Measurements from ENCODE around the gene SLC36A3.

SLC36A3 gene

DNA sequence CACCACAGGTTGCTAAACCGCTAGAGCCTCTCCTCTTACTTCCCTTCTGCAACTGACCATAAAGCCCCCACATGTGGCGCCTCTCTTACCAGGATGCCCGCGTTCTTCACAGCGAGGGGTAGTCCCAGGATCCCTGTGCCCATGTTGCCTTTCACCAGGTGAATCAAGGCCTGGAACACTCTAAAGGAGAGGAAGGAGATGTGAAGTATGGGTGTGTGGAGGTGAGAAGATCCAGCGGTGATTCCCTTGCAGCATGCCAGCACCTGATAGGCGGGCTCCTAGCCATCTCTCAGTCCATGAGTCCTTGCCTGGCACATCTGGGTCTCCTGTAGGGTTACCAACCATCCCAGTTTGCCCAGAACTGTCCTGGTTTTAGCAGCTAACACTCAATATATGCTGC lies 40.5 kb upstream of the SLC36A3 start:
- no peaks in the 10 kb centered on the region for H4K20me1 ChIP-seq (ENCODE audit: insufficient read depth, low read length)
- no peak overlapping the region for H3K4me3 ChIP-seq (ENCODE audit: low read depth, low read length, poor library complexity, severe bottlenecking)
- H3K9ac ChIP-seq (ENCODE audit: low read length): no peak overlapping the region
- no peaks in the 10 kb centered on the region for H3K36me3 ChIP-seq (ENCODE audit: insufficient read depth, low read length)
- no peaks in the 10 kb centered on the region for H3F3A ChIP-seq (ENCODE audit: insufficient read depth, low read length)
- H3K9me2 ChIP-seq (ENCODE audit: low read depth, low read length): no peaks in the 10 kb centered on the region
- no peak overlapping the region for H2AFZ ChIP-seq (ENCODE audit: low read length)
- TF ChIP-seq, protein P1, sequence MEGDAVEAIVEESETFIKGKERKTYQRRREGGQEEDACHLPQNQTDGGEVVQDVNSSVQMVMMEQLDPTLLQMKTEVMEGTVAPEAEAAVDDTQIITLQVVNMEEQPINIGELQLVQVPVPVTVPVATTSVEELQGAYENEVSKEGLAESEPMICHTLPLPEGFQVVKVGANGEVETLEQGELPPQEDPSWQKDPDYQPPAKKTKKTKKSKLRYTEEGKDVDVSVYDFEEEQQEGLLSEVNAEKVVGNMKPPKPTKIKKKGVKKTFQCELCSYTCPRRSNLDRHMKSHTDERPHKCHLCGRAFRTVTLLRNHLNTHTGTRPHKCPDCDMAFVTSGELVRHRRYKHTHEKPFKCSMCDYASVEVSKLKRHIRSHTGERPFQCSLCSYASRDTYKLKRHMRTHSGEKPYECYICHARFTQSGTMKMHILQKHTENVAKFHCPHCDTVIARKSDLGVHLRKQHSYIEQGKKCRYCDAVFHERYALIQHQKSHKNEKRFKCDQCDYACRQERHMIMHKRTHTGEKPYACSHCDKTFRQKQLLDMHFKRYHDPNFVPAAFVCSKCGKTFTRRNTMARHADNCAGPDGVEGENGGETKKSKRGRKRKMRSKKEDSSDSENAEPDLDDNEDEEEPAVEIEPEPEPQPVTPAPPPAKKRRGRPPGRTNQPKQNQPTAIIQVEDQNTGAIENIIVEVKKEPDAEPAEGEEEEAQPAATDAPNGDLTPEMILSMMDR (IDR thresholded peaks at IDR 0.05; ENCODE audit: low read length): no peak
- no peak for TF ChIP-seq EZH2 (IDR thresholded peaks at IDR 0.05; ENCODE audit: borderline replicate concordance, low read length)
- H3K27ac ChIP-seq (ENCODE audit: low read depth, low read length, poor library complexity, severe bottlenecking): no peak overlapping the region
- peaks cover 17% of the 10 kb centered on the region; the same call in 1 of the 2 replicates for H3K27me3 ChIP-seq (ENCODE audit: insufficient read depth, low read length)
- no peaks in the 10 kb centered on the region for H3K4me1 ChIP-seq (ENCODE audit: insufficient read depth, low read length, severe bottlenecking)
- H3K9me3 ChIP-seq (ENCODE audit: low read length): no peaks in the 10 kb centered on the region
- no peak overlapping the region for H3K4me2 ChIP-seq (ENCODE audit: low read length)
- H3K79me2 ChIP-seq (ENCODE audit: insufficient read depth, low read length): no peaks in the 10 kb centered on the region

DNA sequence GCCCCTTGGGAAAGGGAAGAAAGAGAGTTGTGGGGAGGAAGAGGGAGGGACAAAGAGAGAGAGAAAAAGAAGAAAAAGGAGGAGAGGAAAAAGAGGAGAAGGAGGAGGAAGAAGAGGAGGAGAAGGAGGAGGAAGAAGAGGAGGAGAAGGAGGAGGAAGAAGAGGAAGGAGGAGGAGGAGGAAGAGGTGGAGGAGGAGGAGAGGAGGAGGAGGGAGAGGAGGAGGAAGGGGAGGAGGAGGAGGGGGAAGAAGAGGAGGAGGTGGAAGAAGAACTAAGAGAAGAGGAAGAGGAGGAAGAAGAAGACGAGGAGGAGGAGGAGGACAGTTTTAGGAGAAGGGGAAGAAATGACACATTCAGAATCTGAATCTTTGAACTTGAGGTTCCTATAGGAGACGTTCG lies 36.4 kb upstream of the SLC36A3 start:
- Histone ChIP-seq H3K4me3 (ENCODE audit: low read depth, low read length, poor library complexity, severe bottlenecking) (no peak overlapping the region), H2AFZ (ENCODE audit: low read length) (no peak overlapping the region), H3K27me3 (ENCODE audit: insufficient read depth, low read length) (peaks cover 17% of the 10 kb centered on the region; the same call in 1 of the 2 replicates), H3K4me2 (ENCODE audit: low read length) (no peak overlapping the region), H3K4me1 (ENCODE audit: insufficient read depth, low read length, severe bottlenecking) (no peaks in the 10 kb centered on the region), H3K9ac (ENCODE audit: low read length) (no peak overlapping the region), H4K20me1 (ENCODE audit: insufficient read depth, low read length) (no peaks in the 10 kb centered on the region), H3F3A (ENCODE audit: insufficient read depth, low read length) (no peaks in the 10 kb centered on the region), H3K27ac (ENCODE audit: low read depth, low read length, poor library complexity, severe bottlenecking) (no peak overlapping the region), H3K36me3 (ENCODE audit: insufficient read depth, low read length) (no peaks in the 10 kb centered on the region), H3K79me2 (ENCODE audit: insufficient read depth, low read length) (no peaks in the 10 kb centered on the region), H3K9me3 (ENCODE audit: low read length) (no peaks in the 10 kb centered on the region), H3K9me2 (ENCODE audit: low read depth, low read length) (no peaks in the 10 kb centered on the region)
- no peak for TF ChIP-seq EZH2 (IDR thresholded peaks at IDR 0.05; ENCODE audit: borderline replicate concordance, low read length)
- TF ChIP-seq, protein P1 (IDR thresholded peaks at IDR 0.05; ENCODE audit: low read length): no peak

DNA sequence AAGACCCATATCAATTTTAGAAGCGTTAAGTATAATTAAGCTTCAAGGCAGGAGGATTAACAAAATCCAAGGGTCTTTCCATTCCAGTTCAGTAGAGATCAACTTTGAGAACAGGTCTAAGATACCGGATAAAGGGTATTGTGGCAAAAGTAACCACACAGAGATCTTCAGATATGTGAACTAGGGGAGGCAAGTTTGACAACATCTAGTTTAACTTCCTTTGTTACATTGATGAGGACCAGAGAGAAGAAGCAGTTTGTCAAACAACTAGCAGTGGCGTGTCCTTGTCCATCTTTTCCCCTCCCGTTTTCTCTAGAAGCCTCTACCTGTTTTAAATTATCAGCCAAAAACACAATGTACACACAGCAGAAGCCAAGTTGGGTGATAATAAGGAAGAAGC lies 35.2 kb upstream of the SLC36A3 start:
- Histone ChIP-seq H3K9me2 (ENCODE audit: low read depth, low read length) (no peaks in the 10 kb centered on the region), H3K27me3 (ENCODE audit: insufficient read depth, low read length) (0 out of 2 replicates have a peak, but pooled peaks cover 12% of the 10 kb centered on the region), H2AFZ (ENCODE audit: low read length) (no peak overlapping the region), H3K4me2 (ENCODE audit: low read length) (no peak overlapping the region), H3K9ac (ENCODE audit: low read length) (no peak overlapping the region), H3K4me1 (ENCODE audit: insufficient read depth, low read length, severe bottlenecking) (no peaks in the 10 kb centered on the region), H3K79me2 (ENCODE audit: insufficient read depth, low read length) (no peaks in the 10 kb centered on the region), H3K4me3 (ENCODE audit: low read depth, low read length, poor library complexity, severe bottlenecking) (no peak overlapping the region), H3F3A (ENCODE audit: insufficient read depth, low read length) (no peaks in the 10 kb centered on the region), H3K9me3 (ENCODE audit: low read length) (no peaks in the 10 kb centered on the region), H3K27ac (ENCODE audit: low read depth, low read length, poor library complexity, severe bottlenecking) (no peak overlapping the region), H3K36me3 (ENCODE audit: insufficient read depth, low read length) (no peaks in the 10 kb centered on the region), H4K20me1 (ENCODE audit: insufficient read depth, low read length) (no peaks in the 10 kb centered on the region)
- no peak for TF ChIP-seq EZH2 (IDR thresholded peaks at IDR 0.05; ENCODE audit: borderline replicate concordance, low read length)
- TF ChIP-seq, protein P1 (IDR thresholded peaks at IDR 0.05; ENCODE audit: low read length): no peak
